Keratinocyte (primary cell): Measurements from ENCODE around the gene SF3A1. TPM values are rescaled to one million over a fixed set of nuclear protein-coding genes. Genes with fewer than 3 reads are reported as not detected.

Experiments
- DNase-seq: peaks from one replicate; pipeline ENCODE4 v3.0.0-alpha.2; 2011; ENCODE audit warnings: low read depth, missing footprints, low spot score
- FAIRE-seq: peaks from 2 replicates; lab custom pipeline; 2011; peaks lifted over from hg19 to GRCh38; lab: Jason Lieb, UNC
- H2AFZ ChIP-seq: 2 replicates; pipeline ENCODE4 v1.6.0; 2012; ENCODE audit warnings: low read length, control low read depth, inconsistent platforms; ENCODE audit not compliant: control insufficient read depth
- H3K27ac ChIP-seq: 2 replicates; pipeline ENCODE4 v1.5.1; 2011; ENCODE audit warnings: low read length; ENCODE audit not compliant: control insufficient read depth, insufficient read depth
- H3K27me3 ChIP-seq: 3 replicates; pipeline ENCODE4 v1.6.0; 2011; ENCODE audit warnings: low read length; ENCODE audit not compliant: control insufficient read depth, insufficient read depth; ENCODE audit errors: extremely low read depth
- H3K36me3 ChIP-seq, 2 experiments: 2 replicates in 1 of 2; 3 replicates in 1 of 2; pipeline ENCODE4 v1.5.1; 2011; ENCODE audit warnings: low read length in 2 of 2, mild to moderate bottlenecking in 1 of 2; ENCODE audit not compliant: control insufficient read depth in 2 of 2, insufficient read depth in 2 of 2; ENCODE audit errors: extremely low read depth in 1 of 2
- H3K4me1 ChIP-seq: 3 replicates; pipeline ENCODE4 v1.5.1; 2011; ENCODE audit warnings: low read length; ENCODE audit not compliant: control insufficient read depth, insufficient read depth; ENCODE audit errors: extremely low read depth
- H3K4me2 ChIP-seq: 3 replicates; pipeline ENCODE4 v1.6.0; 2011; ENCODE audit warnings: low read depth, low read length; ENCODE audit not compliant: control insufficient read depth, insufficient read depth; ENCODE audit errors: extremely low read depth
- H3K4me3 ChIP-seq, 3 experiments: fragments of 200-600 bp in 1 of 3; sonication (generic) in 1 of 3; 2 replicates in 2 of 3; 3 replicates in 1 of 3; pipeline ENCODE4 v1.5.1; 2011 to 2016; ENCODE audit warnings: low read length in 3 of 3, mild to moderate bottlenecking in 3 of 3, control low read depth in 2 of 3, inconsistent platforms in 1 of 3, low read depth in 1 of 3, mixed read lengths in 1 of 3, mixed run types in 1 of 3, moderate library complexity in 1 of 3; ENCODE audit not compliant: control insufficient read depth in 2 of 3, insufficient read depth in 2 of 3; ENCODE audit errors: extremely low read depth in 1 of 3
- H3K79me2 ChIP-seq: 2 replicates; pipeline ENCODE4 v1.6.0; 2012; ENCODE audit warnings: low read length; ENCODE audit not compliant: control insufficient read depth, insufficient read depth
- H3K9ac ChIP-seq: 3 replicates; pipeline ENCODE4 v1.6.0; 2011; ENCODE audit warnings: low read length; ENCODE audit not compliant: control insufficient read depth, insufficient read depth; ENCODE audit errors: extremely low read depth
- H3K9me1 ChIP-seq: 3 replicates; pipeline ENCODE4 v1.6.0; 2011; ENCODE audit warnings: low read length; ENCODE audit not compliant: control insufficient read depth, insufficient read depth; ENCODE audit errors: extremely low read depth
- H3K9me3 ChIP-seq: 2 replicates; pipeline ENCODE4 v1.5.1; 2012; ENCODE audit warnings: low read depth, low read length; ENCODE audit not compliant: control insufficient read depth
- H4K20me1 ChIP-seq: 3 replicates; pipeline ENCODE4 v1.6.0; 2011; ENCODE audit warnings: low read length; ENCODE audit not compliant: control insufficient read depth, insufficient read depth; ENCODE audit errors: extremely low read depth
- EZH2 ChIP-seq: IDR thresholded peaks from one replicate; pipeline ENCODE4 v1.6.1; 2012; ENCODE audit warnings: inconsistent platforms, mild to moderate bottlenecking, low read length, moderate library complexity
- dilution Hi-C: fragments of 300-500 bp; cut with MboI; formaldehyde crosslinking; loops from one replicate; pipeline ENCODE4 v1.7.0; 2020; ENCODE audit warnings: low sequenced_read_pairs; ENCODE audit not compliant: extremely low pct_ligation_motif_present
- polyA plus RNA-seq, 5 experiments: library from polyadenylated mRNA; depleted of rRNA in 3 of 5; stranded (reverse) in 3 of 5; stranded (forward) in 1 of 5; unstranded in 1 of 5; fragments of >200 nt; gene quantifications; 1 replicate in 1 of 5; 2 replicates in 3 of 5; 3 replicates in 1 of 5; pipeline versions ENCODE4 v1.2.1 to v1.2.3, GENCODE V29; 2011 to 2012; ENCODE audit warnings: missing spikeins in 2 of 5, low read depth in 1 of 5, low replicate concordance in 1 of 5
- TF ChIP-seq, protein P1 (sequence below), 3 experiments: IDR thresholded peaks in 1 of 3; conservative IDR thresholded peaks in 1 of 3; optimal IDR thresholded peaks in 1 of 3; 2 replicates in 2 of 3; 3 replicates in 1 of 3; pipeline versions ENCODE3 to v1.5.1; 2011; ENCODE audit warnings: low read length in 3 of 3, mild to moderate bottlenecking in 3 of 3, moderate library complexity in 2 of 3, control low read depth in 1 of 3, inconsistent platforms in 1 of 3; ENCODE audit not compliant: insufficient read depth in 2 of 3; ENCODE audit errors: extremely low read depth in 1 of 3

SF3A1 gene
- polyA plus RNA-seq, 1 donor (not counting 4 experiments of a cell fraction or from before 2014, with no cell fraction given): 34.2 TPM

DNA sequence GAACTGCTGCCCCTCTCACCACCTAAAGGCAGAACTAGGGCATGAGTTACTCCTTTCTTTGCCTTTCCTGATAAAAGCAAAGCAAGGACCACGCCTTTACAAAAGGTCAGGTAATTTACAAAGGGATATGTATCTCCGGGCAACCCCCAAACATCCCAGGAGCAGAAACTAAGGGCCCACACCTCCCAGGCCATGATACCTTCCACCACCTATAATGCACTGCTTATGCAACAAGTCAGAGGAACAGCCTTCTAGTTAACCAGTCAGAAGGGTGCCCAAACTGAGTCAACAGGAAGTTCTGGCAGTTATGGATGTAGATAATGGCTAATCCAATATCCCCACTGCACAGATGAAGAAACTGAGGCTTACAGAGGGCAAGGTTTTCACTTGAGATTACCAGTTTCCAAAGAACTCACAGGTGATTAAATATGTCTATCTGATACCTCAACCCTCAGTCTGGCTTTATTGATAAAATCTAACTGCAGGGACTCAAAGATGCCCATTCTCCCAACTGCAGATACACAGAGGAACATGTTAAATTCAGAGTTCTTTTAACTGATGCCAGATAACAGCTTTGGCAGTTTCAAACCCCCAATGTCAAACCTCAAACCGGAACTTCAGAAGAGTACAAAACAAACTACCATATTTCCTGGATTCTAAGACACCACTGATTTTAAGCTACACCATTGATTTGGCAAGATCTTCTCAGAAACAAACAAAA is 50.6 kb downstream of the SF3A1 start:
- peak overlapping the region; percentile 60 for H3K4me2 ChIP-seq
- peaks cover 93% of the 10 kb centered on the region for H3K4me1 ChIP-seq
- H3K9me3 ChIP-seq: no peaks in the 10 kb centered on the region
- H3K9ac ChIP-seq: peak overlapping the region; percentile 24
- H3K4me3 ChIP-seq: no peak overlapping the region
- H3K79me2 ChIP-seq: peaks cover 42% of the 10 kb centered on the region
- peaks cover 3% of the 10 kb centered on the region for H4K20me1 ChIP-seq
- peak; percentile 32 for FAIRE-seq
- DNase-seq: no peak
- no peak overlapping the region for H2AFZ ChIP-seq
- no peak for TF ChIP-seq EZH2
- TF ChIP-seq, protein P1, sequence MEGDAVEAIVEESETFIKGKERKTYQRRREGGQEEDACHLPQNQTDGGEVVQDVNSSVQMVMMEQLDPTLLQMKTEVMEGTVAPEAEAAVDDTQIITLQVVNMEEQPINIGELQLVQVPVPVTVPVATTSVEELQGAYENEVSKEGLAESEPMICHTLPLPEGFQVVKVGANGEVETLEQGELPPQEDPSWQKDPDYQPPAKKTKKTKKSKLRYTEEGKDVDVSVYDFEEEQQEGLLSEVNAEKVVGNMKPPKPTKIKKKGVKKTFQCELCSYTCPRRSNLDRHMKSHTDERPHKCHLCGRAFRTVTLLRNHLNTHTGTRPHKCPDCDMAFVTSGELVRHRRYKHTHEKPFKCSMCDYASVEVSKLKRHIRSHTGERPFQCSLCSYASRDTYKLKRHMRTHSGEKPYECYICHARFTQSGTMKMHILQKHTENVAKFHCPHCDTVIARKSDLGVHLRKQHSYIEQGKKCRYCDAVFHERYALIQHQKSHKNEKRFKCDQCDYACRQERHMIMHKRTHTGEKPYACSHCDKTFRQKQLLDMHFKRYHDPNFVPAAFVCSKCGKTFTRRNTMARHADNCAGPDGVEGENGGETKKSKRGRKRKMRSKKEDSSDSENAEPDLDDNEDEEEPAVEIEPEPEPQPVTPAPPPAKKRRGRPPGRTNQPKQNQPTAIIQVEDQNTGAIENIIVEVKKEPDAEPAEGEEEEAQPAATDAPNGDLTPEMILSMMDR (optimal IDR thresholded peaks at IDR 0.05 in 1 of 3, IDR thresholded peaks at IDR 0.05 in 1 of 3, conservative IDR thresholded peaks at IDR 0.05 in 1 of 3; ENCODE audit: extremely low read depth in 1 of 3, insufficient read depth in 2 of 3, low read length in 3 of 3): no peak
- H3K9me1 ChIP-seq: peaks cover 15% of the 10 kb centered on the region
- H3K27ac ChIP-seq: peak overlapping the region; percentile 66
- no peaks in the 10 kb centered on the region for H3K27me3 ChIP-seq
- dilution Hi-C loops: no loop called here
- peaks cover 5 to 17% of the 10 kb centered on the region in 2 experiments for H3K36me3 ChIP-seq

DNA sequence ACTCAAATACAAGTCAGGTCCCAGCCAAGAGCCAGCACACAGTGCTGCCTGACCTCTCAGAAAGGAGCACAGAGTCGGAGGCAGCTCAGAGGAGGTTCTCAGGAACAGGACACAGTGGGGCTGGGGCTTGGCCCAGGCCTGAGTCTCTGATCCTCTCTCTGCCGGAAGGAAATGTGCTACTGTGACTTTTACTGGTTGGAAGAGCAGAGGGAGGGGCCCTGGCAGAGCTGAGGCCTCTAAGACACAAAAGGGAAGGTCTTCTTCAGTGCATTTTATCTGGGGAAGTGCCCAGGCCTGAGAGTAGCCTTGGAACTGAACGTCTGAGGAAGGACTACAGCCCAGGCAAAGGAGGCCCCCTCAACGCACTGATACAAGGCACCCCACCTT is 51.2 kb downstream of the SF3A1 start:
- H3K27ac ChIP-seq: peak overlapping the region; percentile 66
- TF ChIP-seq EZH2: no peak
- TF ChIP-seq, protein P1 (optimal IDR thresholded peaks at IDR 0.05 in 1 of 3, IDR thresholded peaks at IDR 0.05 in 1 of 3, conservative IDR thresholded peaks at IDR 0.05 in 1 of 3; ENCODE audit: extremely low read depth in 1 of 3, insufficient read depth in 2 of 3, low read length in 3 of 3): no peak
- H3K79me2 ChIP-seq: peaks cover 40% of the 10 kb centered on the region
- H3K4me1 ChIP-seq: peaks cover 87% of the 10 kb centered on the region
- no peak overlapping the region for H3K4me3 ChIP-seq
- peak overlapping the region; percentile 60 for H3K4me2 ChIP-seq
- DNase-seq: no peak
- H2AFZ ChIP-seq: no peak overlapping the region
- no peaks in the 10 kb centered on the region for H3K9me3 ChIP-seq
- peak overlapping the region; percentile 24 for H3K9ac ChIP-seq
- H3K36me3 ChIP-seq: peaks cover 8 to 22% of the 10 kb centered on the region in 2 experiments
- peaks cover 15% of the 10 kb centered on the region for H3K9me1 ChIP-seq
- peaks cover 3% of the 10 kb centered on the region for H4K20me1 ChIP-seq
- dilution Hi-C loops: no loop called here
- no peak for FAIRE-seq
- H3K27me3 ChIP-seq: no peaks in the 10 kb centered on the region
